ENCODE measurements around the gene HOXA6. TPM values are rescaled to one million over a fixed set of nuclear protein-coding genes. Genes with fewer than 3 reads are reported as not detected.
A peak's percentile ranks its signal among the peaks of the same experiment; 100 is the strongest.

Gene HOXA6
- polyA plus RNA-seq, 2 of the 4 experiments (the other 2 are of a cell fraction): 0.90 to 2.1 TPM

DNA sequence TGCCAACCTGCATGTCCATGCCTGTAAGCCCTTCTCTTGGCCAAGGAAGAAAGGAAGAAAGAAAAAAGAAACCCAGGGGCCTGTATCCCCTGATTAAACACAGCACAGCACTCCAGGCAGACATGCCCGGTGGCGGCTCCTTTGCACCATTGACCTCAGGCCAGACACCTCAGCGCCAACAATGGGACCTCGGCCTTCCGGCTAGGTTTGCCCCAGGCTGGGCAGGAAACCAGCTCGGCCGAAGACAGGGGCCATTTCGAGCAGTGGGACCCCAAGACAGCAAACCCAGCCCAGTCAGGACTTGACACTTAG, 23.7 kb upstream of the HOXA6 start:
- no peak for ATAC-seq

DNA sequence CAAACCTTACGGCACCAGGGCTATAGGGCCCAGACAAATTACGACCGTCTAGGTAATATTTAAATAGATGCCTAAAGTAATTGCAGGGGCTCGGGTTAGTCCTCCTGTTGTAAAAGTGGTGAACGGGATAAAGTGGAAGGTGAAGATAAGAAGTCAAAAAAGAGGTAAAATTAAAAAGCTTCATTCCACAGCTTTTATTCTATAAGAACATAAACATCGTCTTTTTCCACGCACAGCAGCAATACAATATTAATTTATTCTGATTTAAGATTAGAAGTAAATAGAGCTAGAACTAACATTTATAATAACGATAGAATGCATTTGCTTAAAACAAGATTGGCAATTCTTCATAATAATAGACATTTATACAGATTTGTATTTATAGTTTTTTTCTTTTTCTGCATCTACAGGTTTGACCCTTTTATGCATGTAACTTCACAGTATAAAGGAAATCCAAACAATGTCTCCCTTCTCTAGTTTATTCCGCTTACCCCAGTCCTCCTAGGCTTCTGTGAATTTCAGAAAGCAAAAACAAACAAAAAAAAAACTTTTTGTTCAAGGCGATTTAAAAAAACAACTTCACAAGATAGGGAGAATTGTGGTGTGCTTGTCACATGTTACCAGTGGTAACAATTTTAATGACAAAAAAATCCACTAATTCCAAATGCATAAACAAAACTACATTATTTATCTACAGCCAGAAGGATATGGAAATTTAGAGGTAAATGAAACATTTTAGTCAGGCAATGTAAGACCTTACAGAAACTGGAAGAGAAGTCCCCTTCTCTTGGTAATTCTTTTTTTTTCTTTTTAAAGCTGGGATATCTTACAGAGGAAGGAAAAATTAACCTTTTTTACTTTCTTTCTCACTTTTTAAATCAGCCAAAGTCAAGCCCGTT, 23.1 kb upstream of the HOXA6 start:
- POLR2A ChIA-PET: interaction anchor here (0.6 kb wide), 1 partner anchor 629 kb away, joined by 3 read pairs; no protein-coding TSS in a partner anchor
- Histone ChIP-seq H3K27ac (peak overlapping the region; percentile 79 to 93), H3K4me3 (peak overlapping the region; percentile 55; the same call in 2 of the 3 replicates), H3K4me2 (peak overlapping the region; percentile 73), H3K4me1 (peaks cover 4% of the 10 kb centered on the region; the same call in 1 of the 3 replicates), H3K9me3 (no peaks in the 10 kb centered on the region)
- 89% methylated on average over 11 of the region's 11 CpGs for WGBS (ENCODE audit: missing lambda C conversion rate)
- no peak for DNase-seq (ENCODE audit: low read depth in 1 of 2, low spot score in 1 of 2)
- TF ChIP-seq ESRRA (IDR thresholded peaks at IDR 0.05; ENCODE audit: borderline replicate concordance, low read length) (no peak), ELK1 (IDR thresholded peaks at IDR 0.05; ENCODE audit: low read depth, low read length) (no peak)
- ATAC-seq: no peak
- CTCF ChIA-PET: interaction anchor here (1.5 to 6.1 kb wide), 4 partner anchors 8 to 801 kb away, joined by 4 to 47 read pairs (median 20); no protein-coding TSS in a partner anchor
- peak; percentile 83 for FAIRE-seq

More for the DNA sequence above, 23.7 kb upstream of the HOXA6 start:
- Histone ChIP-seq H3K27ac (0 out of 6 replicates have a peak overlapping the region, but pooled peaks of 1 of the 2 experiments have one; percentile 21), H3K4me3 (no peak overlapping the region), H3K4me2 (no peak overlapping the region), H3K4me1 (peaks cover 4% of the 10 kb centered on the region; the same call in 1 of the 3 replicates), H3K9me3 (no peaks in the 10 kb centered on the region)
- POLR2A ChIA-PET: no interaction called here
- CTCF ChIA-PET: interaction anchor here (1.5 to 6.1 kb wide), 4 partner anchors 8 to 802 kb away, joined by 4 to 47 read pairs (median 20); no protein-coding TSS in a partner anchor
- no peak for FAIRE-seq
- no peak for DNase-seq (ENCODE audit: low read depth in 1 of 2, low spot score in 1 of 2)
- WGBS (ENCODE audit: missing lambda C conversion rate): 93% methylated on average over 8 of the region's 8 CpGs
- TF ChIP-seq EP300 (IDR thresholded peaks at IDR 0.05): no peak
- no peak for TF ChIP-seq RARB (CRISPR knock-in tag; IDR thresholded peaks at IDR 0.05)
- TF ChIP-seq PHF8 (IDR thresholded peaks at IDR 0.05; ENCODE audit: borderline replicate concordance, low read depth): no peak
- no peak for TF ChIP-seq CBX2 (IDR thresholded peaks at IDR 0.05; ENCODE audit: borderline replicate concordance, low read depth)
- TF ChIP-seq HDAC2 (IDR thresholded peaks at IDR 0.05): no peak
- TF ChIP-seq ZFP36 (IDR thresholded peaks at IDR 0.05; ENCODE audit: borderline replicate concordance, partially characterized antibody): no peak
- TF ChIP-seq POLR2AphosphoS2 (conservative IDR thresholded peaks at IDR 0.05; ENCODE audit: low read length): no peak
- TF ChIP-seq ELK1 (IDR thresholded peaks at IDR 0.05; ENCODE audit: low read depth, low read length): no peak
- TF ChIP-seq MAZ (IDR thresholded peaks at IDR 0.05; ENCODE audit: borderline replicate concordance, low read depth, low read length): no peak
- TF ChIP-seq HEYL (CRISPR knock-in tag; IDR thresholded peaks at IDR 0.05): no peak
- TF ChIP-seq BHLHE40 (IDR thresholded peaks at IDR 0.05; ENCODE audit: low read depth, low read length): no peak
- TF ChIP-seq SREBF2 (IDR thresholded peaks at IDR 0.05): no peak
- TF ChIP-seq, protein P1, sequence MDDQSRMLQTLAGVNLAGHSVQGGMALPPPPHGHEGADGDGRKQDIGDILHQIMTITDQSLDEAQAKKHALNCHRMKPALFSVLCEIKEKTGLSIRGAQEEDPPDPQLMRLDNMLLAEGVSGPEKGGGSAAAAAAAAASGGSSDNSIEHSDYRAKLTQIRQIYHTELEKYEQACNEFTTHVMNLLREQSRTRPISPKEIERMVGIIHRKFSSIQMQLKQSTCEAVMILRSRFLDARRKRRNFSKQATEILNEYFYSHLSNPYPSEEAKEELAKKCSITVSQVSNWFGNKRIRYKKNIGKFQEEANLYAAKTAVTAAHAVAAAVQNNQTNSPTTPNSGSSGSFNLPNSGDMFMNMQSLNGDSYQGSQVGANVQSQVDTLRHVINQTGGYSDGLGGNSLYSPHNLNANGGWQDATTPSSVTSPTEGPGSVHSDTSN (IDR thresholded peaks at IDR 0.05): no peak

- peak; percentile 70 to 75 for ATAC-seq
- WGBS (ENCODE audit: missing lambda C conversion rate): 43% methylated on average over 34 of the region's 46 CpGs
- POLR2A ChIA-PET: interaction anchor here (0.6 to 0.8 kb wide), 2 partner anchors 19 to 628 kb away, joined by 3 read pairs; no protein-coding TSS in a partner anchor
Measured at GRCh38 chr7:27169658-27170425, 22.3 kb upstream of the HOXA6 start.

More at GRCh38 chr7:27169658-27170425, 22.3 kb upstream of the HOXA6 start:
- TF ChIP-seq TP53 (CRISPR knock-in tag; IDR thresholded peaks at IDR 0.05) (peak; percentile 45; the same call in 1 of the 2 replicates), JUN (IDR thresholded peaks at IDR 0.05) (peak in 1 of 2 experiments; percentile 30; a peak in 1 of 5 replicates), RAD21 (conservative IDR thresholded peaks at IDR 0.05 in 1 of 2, IDR thresholded peaks at IDR 0.05 in 1 of 2) (no peak), GATA3 (IDR thresholded peaks at IDR 0.05; ENCODE audit: borderline replicate concordance) (no peak), MAFK (IDR thresholded peaks at IDR 0.05; ENCODE audit: partially characterized antibody) (no peak), ZFP36 (IDR thresholded peaks at IDR 0.05; ENCODE audit: borderline replicate concordance, partially characterized antibody) (no peak), HDAC2 (IDR thresholded peaks at IDR 0.05) (no peak), MAZ (IDR thresholded peaks at IDR 0.05; ENCODE audit: borderline replicate concordance, low read depth, low read length) (no peak)
- Histone ChIP-seq H3K27ac (peak overlapping the region; percentile 79 to 93), H3K4me2 (peak overlapping the region; percentile 73), H3K9me3 (no peaks in the 10 kb centered on the region), H3K4me3 (peak overlapping the region; percentile 55), H3K4me1 (peaks cover 4% of the 10 kb centered on the region; the same call in 1 of the 3 replicates)
- CTCF ChIA-PET: interaction anchor here (1.5 to 6.1 kb wide), 4 partner anchors 8 to 800 kb away, joined by 4 to 47 read pairs (median 20); no protein-coding TSS in a partner anchor
- no peak for FAIRE-seq
- peak in 1 of 2 experiments; percentile 30 for DNase-seq (ENCODE audit: low read depth in 1 of 2, low spot score in 1 of 2)
